ENCODE data around the gene ARHGDIG.

Gene ARHGDIG

GRCh38 chr16:272633-273546 lies 7.5 kb upstream of the ARHGDIG start:
- H3K27me3 ChIP-seq (ENCODE audit: insufficient read depth, poor library complexity, severe bottlenecking): peaks cover 21% of the 10 kb centered on the region
- TF ChIP-seq GABPA (IDR thresholded peaks at IDR 0.05; ENCODE audit: low read depth) (no peak), CTCF (IDR thresholded peaks at IDR 0.05; ENCODE audit: insufficient read depth, low read length) (no peak)

GRCh38 chr16:273547-274421 lies 6.6 kb upstream of the ARHGDIG start:
- TF ChIP-seq SPI1 (IDR thresholded peaks at IDR 0.05; ENCODE audit: borderline replicate concordance, low read depth) (no peak), REST (IDR thresholded peaks at IDR 0.05; ENCODE audit: insufficient replicate concordance, low read depth) (no peak), GABPA (IDR thresholded peaks at IDR 0.05; ENCODE audit: low read depth) (no peak), POLR2AphosphoS5 (IDR thresholded peaks at IDR 0.05; ENCODE audit: low read depth) (no peak), CTCF (IDR thresholded peaks at IDR 0.05; ENCODE audit: insufficient read depth, low read length) (no peak)
- DNase-seq (ENCODE audit: low read depth in 1 of 2, low spot score in 1 of 2): no peak
- Histone ChIP-seq H3K4me3 (replicated peaks; ENCODE audit: insufficient read depth, low read length) (no peak overlapping the region), H3K27me3 (ENCODE audit: insufficient read depth, poor library complexity, severe bottlenecking) (peaks cover 18% of the 10 kb centered on the region), H3K27ac (replicated peaks) (no peak overlapping the region)

More at GRCh38 chr16:272633-273546, 7.5 kb upstream of the ARHGDIG start:
- DNase-seq (ENCODE audit: low read depth in 1 of 2, low spot score in 1 of 2): no peak
- H3K4me3 ChIP-seq (replicated peaks; ENCODE audit: insufficient read depth, low read length): no peak overlapping the region
- no peak overlapping the region for H3K27ac ChIP-seq (replicated peaks)

- peaks cover 26% of the 10 kb centered on the region for H3K27me3 ChIP-seq (ENCODE audit: insufficient read depth, poor library complexity, severe bottlenecking)
- TF ChIP-seq REST (IDR thresholded peaks at IDR 0.05; ENCODE audit: insufficient replicate concordance, low read depth): no peak
- no peak for TF ChIP-seq GABPA (IDR thresholded peaks at IDR 0.05; ENCODE audit: low read depth)
- no peak for TF ChIP-seq POLR2AphosphoS5 (IDR thresholded peaks at IDR 0.05; ENCODE audit: low read depth)
- TF ChIP-seq CTCF (IDR thresholded peaks at IDR 0.05; ENCODE audit: insufficient read depth, low read length): no peak
- no peak for TF ChIP-seq SPI1 (IDR thresholded peaks at IDR 0.05; ENCODE audit: borderline replicate concordance, low read depth)
- no peak overlapping the region for H3K27ac ChIP-seq (replicated peaks)
- no peak for DNase-seq (ENCODE audit: low read depth in 1 of 2, low spot score in 1 of 2)
- peak overlapping the region; percentile 13; the same call in 1 of the 2 replicates for H3K4me3 ChIP-seq (replicated peaks; ENCODE audit: insufficient read depth, low read length)
These were observed 5.2 kb upstream of the ARHGDIG start for GRCh38 chr16:275041-275641.

Data from HL-60 (cell line).